ENCODE measurements around the gene PVR.

GRCh38 chr19:44608391-44608821 is 35.3 kb upstream of the PVR start:
- TF ChIP-seq, protein P1, sequence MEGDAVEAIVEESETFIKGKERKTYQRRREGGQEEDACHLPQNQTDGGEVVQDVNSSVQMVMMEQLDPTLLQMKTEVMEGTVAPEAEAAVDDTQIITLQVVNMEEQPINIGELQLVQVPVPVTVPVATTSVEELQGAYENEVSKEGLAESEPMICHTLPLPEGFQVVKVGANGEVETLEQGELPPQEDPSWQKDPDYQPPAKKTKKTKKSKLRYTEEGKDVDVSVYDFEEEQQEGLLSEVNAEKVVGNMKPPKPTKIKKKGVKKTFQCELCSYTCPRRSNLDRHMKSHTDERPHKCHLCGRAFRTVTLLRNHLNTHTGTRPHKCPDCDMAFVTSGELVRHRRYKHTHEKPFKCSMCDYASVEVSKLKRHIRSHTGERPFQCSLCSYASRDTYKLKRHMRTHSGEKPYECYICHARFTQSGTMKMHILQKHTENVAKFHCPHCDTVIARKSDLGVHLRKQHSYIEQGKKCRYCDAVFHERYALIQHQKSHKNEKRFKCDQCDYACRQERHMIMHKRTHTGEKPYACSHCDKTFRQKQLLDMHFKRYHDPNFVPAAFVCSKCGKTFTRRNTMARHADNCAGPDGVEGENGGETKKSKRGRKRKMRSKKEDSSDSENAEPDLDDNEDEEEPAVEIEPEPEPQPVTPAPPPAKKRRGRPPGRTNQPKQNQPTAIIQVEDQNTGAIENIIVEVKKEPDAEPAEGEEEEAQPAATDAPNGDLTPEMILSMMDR (IDR thresholded peaks at IDR 0.05; ENCODE audit: insufficient read depth, low read length) = no peak
- TF ChIP-seq SPI1 (IDR thresholded peaks at IDR 0.05; ENCODE audit: borderline replicate concordance, low read depth) (no peak), POLR2AphosphoS5 (IDR thresholded peaks at IDR 0.05; ENCODE audit: low read depth) (no peak), GABPA (IDR thresholded peaks at IDR 0.05; ENCODE audit: low read depth) (no peak)
- TF ChIP-seq, protein P2, sequence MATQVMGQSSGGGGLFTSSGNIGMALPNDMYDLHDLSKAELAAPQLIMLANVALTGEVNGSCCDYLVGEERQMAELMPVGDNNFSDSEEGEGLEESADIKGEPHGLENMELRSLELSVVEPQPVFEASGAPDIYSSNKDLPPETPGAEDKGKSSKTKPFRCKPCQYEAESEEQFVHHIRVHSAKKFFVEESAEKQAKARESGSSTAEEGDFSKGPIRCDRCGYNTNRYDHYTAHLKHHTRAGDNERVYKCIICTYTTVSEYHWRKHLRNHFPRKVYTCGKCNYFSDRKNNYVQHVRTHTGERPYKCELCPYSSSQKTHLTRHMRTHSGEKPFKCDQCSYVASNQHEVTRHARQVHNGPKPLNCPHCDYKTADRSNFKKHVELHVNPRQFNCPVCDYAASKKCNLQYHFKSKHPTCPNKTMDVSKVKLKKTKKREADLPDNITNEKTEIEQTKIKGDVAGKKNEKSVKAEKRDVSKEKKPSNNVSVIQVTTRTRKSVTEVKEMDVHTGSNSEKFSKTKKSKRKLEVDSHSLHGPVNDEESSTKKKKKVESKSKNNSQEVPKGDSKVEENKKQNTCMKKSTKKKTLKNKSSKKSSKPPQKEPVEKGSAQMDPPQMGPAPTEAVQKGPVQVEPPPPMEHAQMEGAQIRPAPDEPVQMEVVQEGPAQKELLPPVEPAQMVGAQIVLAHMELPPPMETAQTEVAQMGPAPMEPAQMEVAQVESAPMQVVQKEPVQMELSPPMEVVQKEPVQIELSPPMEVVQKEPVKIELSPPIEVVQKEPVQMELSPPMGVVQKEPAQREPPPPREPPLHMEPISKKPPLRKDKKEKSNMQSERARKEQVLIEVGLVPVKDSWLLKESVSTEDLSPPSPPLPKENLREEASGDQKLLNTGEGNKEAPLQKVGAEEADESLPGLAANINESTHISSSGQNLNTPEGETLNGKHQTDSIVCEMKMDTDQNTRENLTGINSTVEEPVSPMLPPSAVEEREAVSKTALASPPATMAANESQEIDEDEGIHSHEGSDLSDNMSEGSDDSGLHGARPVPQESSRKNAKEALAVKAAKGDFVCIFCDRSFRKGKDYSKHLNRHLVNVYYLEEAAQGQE (IDR thresholded peaks at IDR 0.05; ENCODE audit: insufficient replicate concordance, low read depth) = no peak
